A549 (cell line): ENCODE measurements around the gene KIF5C. TPM values are rescaled to one million over a fixed set of nuclear protein-coding genes. Genes with fewer than 3 reads are reported as not detected.

Source experiments
- ATAC-seq, 2 experiments: fragments of 200-7000 bp in 1 of 2; fragments of >200 bp in 1 of 2; cut with Nextera tagmentation in 1 of 2; cut with Tn5 transposase in 1 of 2; 3 replicates each; pipeline versions ENCODE4 v1.8.0 to v1.9.1; 2018 to 2020; ENCODE audit warnings: mild to moderate bottlenecking in 1 of 2, moderate library complexity in 1 of 2
- CTCF ChIA-PET: fragments of 300-600 bp; sonication (Branson Sonifier 250); formaldehyde crosslinking; extraction: SDS; loops from one replicate; lab custom pipeline; 2021; ENCODE audit warnings: antibody characterized with exemption, inconsistent platforms; lab: Yijun Ruan, JAX
- POLR2A ChIA-PET: fragments of 350-600 bp; formaldehyde crosslinking; extraction: SDS; loops from one replicate; lab custom pipeline; 2021; ENCODE audit warnings: antibody characterized with exemption, inconsistent platforms; lab: Yijun Ruan, JAX
- DNase-seq, 2 experiments: peaks; one replicate each; pipeline versions ENCODE4 v3.0.0 to v3.0.0-alpha.2; 2011 to 2016; ENCODE audit warnings: low read depth in 1 of 2, low spot score in 1 of 2
- FAIRE-seq: peaks from 2 replicates; lab custom pipeline; 2011; peaks lifted over from hg19 to GRCh38; lab: Jason Lieb, UNC
- H3K27ac ChIP-seq, 2 experiments: fragments of >200 bp; sonication (Bioruptor Twin); formaldehyde crosslinking; 3 replicates each; pipeline ENCODE4 v1.5.1; 2016 to 2017
- H3K4me1 ChIP-seq: fragments of >200 bp; sonication (Bioruptor Twin); formaldehyde crosslinking; 3 replicates; pipeline ENCODE4 v1.6.1; 2016
- H3K4me2 ChIP-seq: fragments of >200 bp; sonication (Bioruptor Twin); formaldehyde crosslinking; 3 replicates; pipeline ENCODE4 v1.6.1; 2016
- H3K4me3 ChIP-seq: fragments of >200 bp; sonication (Bioruptor Twin); formaldehyde crosslinking; 3 replicates; pipeline ENCODE4 v1.5.1; 2016
- H3K9me3 ChIP-seq: fragments of >200 bp; sonication (Bioruptor Twin); formaldehyde crosslinking; 3 replicates; pipeline ENCODE4 v1.6.1; 2016
- ATOH8 ChIP-seq: fragments of 250-450 bp; sonication (Bioruptor Pico); IDR thresholded peaks from 2 replicates; pipeline ENCODE4 v1.5.0; 2020; ENCODE audit warnings: low read depth, mild to moderate bottlenecking, moderate library complexity
- CEBPB ChIP-seq, 2 experiments: fragments of >200 bp in 1 of 2; sonication (Bioruptor Twin) in 1 of 2; formaldehyde crosslinking in 1 of 2; IDR thresholded peaks; 2 replicates each; pipeline ENCODE4 v1.6.1; 2012 to 2016
- CHD2 ChIP-seq: fragments of 150-350 bp; IDR thresholded peaks from 2 replicates; pipeline ENCODE4 v1.6.1; 2014; ENCODE audit warnings: low read length; ENCODE audit not compliant: partially characterized antibody
- CHD4 ChIP-seq: fragments of 200-600 bp; sonication (generic); IDR thresholded peaks from 2 replicates; pipeline ENCODE4 v1.6.1; 2016; ENCODE audit warnings: antibody characterized with exemption, mild to moderate bottlenecking, borderline replicate concordance
- EHF ChIP-seq: fragments of 250-450 bp; sonication (Bioruptor Pico); IDR thresholded peaks from 2 replicates; pipeline ENCODE4 v1.5.0; 2020; ENCODE audit warnings: mild to moderate bottlenecking
- EHMT2 ChIP-seq: fragments of 200-600 bp; sonication (generic); IDR thresholded peaks from 2 replicates; pipeline ENCODE4 v1.6.1; 2016; ENCODE audit warnings: antibody characterized with exemption, low read depth, mild to moderate bottlenecking, moderate library complexity
- EP300 ChIP-seq, 2 experiments: fragments of >200 bp; sonication (Bioruptor Twin); formaldehyde crosslinking; IDR thresholded peaks; 2 replicates in 1 of 2; 3 replicates in 1 of 2; pipeline ENCODE4 v1.6.1; 2016 to 2017
- FOSL2 ChIP-seq, 2 experiments: fragments of 450-650 bp in 1 of 2; fragments of >200 bp in 1 of 2; sonication (Bioruptor Twin) in 1 of 2; formaldehyde crosslinking; IDR thresholded peaks; 2 replicates each; pipeline versions ENCODE4 v1.5.0 to v1.6.1; 2016 to 2020; ENCODE audit warnings: mild to moderate bottlenecking in 1 of 2, moderate library complexity in 1 of 2
- FOXS1 ChIP-seq: fragments of 250-450 bp; sonication (Bioruptor Pico); IDR thresholded peaks from 2 replicates; pipeline ENCODE4 v1.5.0; 2020; ENCODE audit warnings: mild to moderate bottlenecking, moderate library complexity
- GATA3 ChIP-seq: IDR thresholded peaks from 2 replicates; pipeline ENCODE4 v1.6.1; 2012; ENCODE audit warnings: borderline replicate concordance
- HDAC2 ChIP-seq: fragments of 200-600 bp; sonication (generic); IDR thresholded peaks from 2 replicates; pipeline ENCODE4 v1.6.1; 2016
- HES2 ChIP-seq: fragments of >200 bp; sonication (Bioruptor Twin); formaldehyde crosslinking; IDR thresholded peaks from 2 replicates; pipeline ENCODE4 v1.6.1; 2016
- HEYL ChIP-seq: fragments of 250-450 bp; sonication (Bioruptor Pico); IDR thresholded peaks from 2 replicates; pipeline ENCODE4 v1.8.0; 2021; ENCODE audit warnings: mild to moderate bottlenecking, moderate library complexity
- HOXA7 ChIP-seq: fragments of 250-450 bp; sonication (Bioruptor Pico); IDR thresholded peaks from 2 replicates; pipeline ENCODE4 v1.5.0; 2020; ENCODE audit warnings: mild to moderate bottlenecking, moderate library complexity
- KDM5A ChIP-seq: fragments of 200-600 bp; sonication (generic); IDR thresholded peaks from 2 replicates; pipeline ENCODE4 v1.6.1; 2016; ENCODE audit warnings: antibody characterized with exemption, mild to moderate bottlenecking
- MYC ChIP-seq: IDR thresholded peaks from 2 replicates; pipeline ENCODE4 v1.6.1; 2012; ENCODE audit warnings: mild to moderate bottlenecking, inconsistent platforms, low read length, improper control_type of control experiment, borderline replicate concordance
- POLR2A ChIP-seq: IDR thresholded peaks from 2 replicates; pipeline ENCODE4 v1.6.1; 2012; ENCODE audit warnings: mild to moderate bottlenecking, low read length
- RAD21 ChIP-seq, 2 experiments: fragments of >200 bp in 1 of 2; sonication (Bioruptor Twin) in 1 of 2; formaldehyde crosslinking in 1 of 2; IDR thresholded peaks in 1 of 2; conservative IDR thresholded peaks in 1 of 2; 2 replicates in 1 of 2; 3 replicates in 1 of 2; pipeline ENCODE4 v1.6.1; 2012 to 2018; ENCODE audit warnings: inconsistent platforms in 1 of 2
- RARB ChIP-seq: fragments of 250-450 bp; sonication (Bioruptor Pico); IDR thresholded peaks from 2 replicates; pipeline ENCODE4 v1.8.0; 2021; ENCODE audit warnings: mild to moderate bottlenecking, moderate library complexity
- RCOR1 ChIP-seq: fragments of 150-350 bp; IDR thresholded peaks from 2 replicates; pipeline ENCODE4 v1.6.1; 2014; ENCODE audit warnings: antibody characterized with exemption, low read length, low read depth
- SMC3 ChIP-seq: fragments of >200 bp; sonication (Bioruptor Twin); formaldehyde crosslinking; IDR thresholded peaks from 3 replicates; pipeline ENCODE4 v1.6.1; 2018; ENCODE audit warnings: inconsistent platforms
- TP53 ChIP-seq: fragments of 250-450 bp; sonication (Bioruptor Pico); IDR thresholded peaks from 2 replicates; pipeline ENCODE4 v1.5.0; 2021; ENCODE audit warnings: mild to moderate bottlenecking, moderate library complexity
- ZSCAN20 ChIP-seq: fragments of 250-450 bp; sonication (Bioruptor Pico); IDR thresholded peaks from 2 replicates; pipeline ENCODE4 v1.8.0; 2022; ENCODE audit warnings: mild to moderate bottlenecking, moderate library complexity
- WGBS: methylation state at CpG from one replicate; pipeline ENCODE4 v1.1.6; 2017; ENCODE audit errors: missing lambda C conversion rate; 5-methylcytosine and 5-hydroxymethylcytosine counted together
- polyA plus RNA-seq, 4 experiments: library from polyadenylated mRNA; depleted of rRNA in 3 of 4; stranded (reverse); fragments of >200 nt; fragmentation: RNase III in 1 of 4; extraction: RNeasy Plus Mini Kit Qiagen cat#74134 plus additional on column Dnase treatment in 1 of 4; gene quantifications; 2 replicates in 3 of 4; 3 replicates in 1 of 4; pipeline ENCODE4 v1.2.3, GENCODE V29; 2011 to 2017
- TF ChIP-seq, protein P1 (sequence below): IDR thresholded peaks from 2 replicates; pipeline ENCODE4 v1.6.1; 2012
- TF ChIP-seq, protein P2 (sequence below): fragments of 450-650 bp; IDR thresholded peaks from 2 replicates; pipeline ENCODE4 v1.6.1; 2014; ENCODE audit warnings: antibody characterized with exemption
- TF ChIP-seq, protein P3 (sequence below): IDR thresholded peaks from 2 replicates; pipeline ENCODE4 v1.6.1; 2012
- TF ChIP-seq, protein P4 (sequence below): fragments of 250-450 bp; sonication (Bioruptor Pico); IDR thresholded peaks from 2 replicates; pipeline ENCODE4 v1.5.0; 2021; ENCODE audit warnings: mild to moderate bottlenecking, moderate library complexity, borderline replicate concordance

Gene KIF5C
- polyA plus RNA-seq, 2 of the 4 experiments (the other 2 are of a cell fraction) = 0.27 to 0.30 TPM

GRCh38 chr2:148990968-148991367 is 115.9 kb downstream of the KIF5C start:
- Histone ChIP-seq H3K4me1 (no peaks in the 10 kb centered on the region), H3K4me3 (no peak overlapping the region), H3K27ac (no peak overlapping the region), H3K9me3 (no peaks in the 10 kb centered on the region), H3K4me2 (no peak overlapping the region)
- no peak for ATAC-seq
- CTCF ChIA-PET = interaction anchor here (0.6 to 1.2 kb wide), 5 partner anchors 62 to 1001 kb away, joined by 3 to 5 read pairs (median 3); no protein-coding TSS in a partner anchor
- no peak for DNase-seq
- TF ChIP-seq CHD2 = no peak
- no peak for TF ChIP-seq GATA3
- no peak for TF ChIP-seq HOXA7 (CRISPR knock-in tag)
- TF ChIP-seq HES2 = no peak
- TF ChIP-seq EHMT2 = no peak
- FAIRE-seq = no peak
- POLR2A ChIA-PET = no interaction called here
- WGBS = 35% methylated on average over 6 of the region's 6 CpGs

- Histone ChIP-seq H3K4me2 (no peak overlapping the region), H3K27ac (no peak overlapping the region), H3K4me1 (no peaks in the 10 kb centered on the region), H3K9me3 (no peaks in the 10 kb centered on the region), H3K4me3 (no peak overlapping the region)
- TF ChIP-seq HDAC2 (no peak), ZSCAN20 (CRISPR knock-in tag) (no peak), CHD2 (no peak), MYC (no peak), RARB (CRISPR knock-in tag) (no peak), HOXA7 (CRISPR knock-in tag) (no peak), EP300 (IDR thresholded peaks at IDR 0.05) (no peak), KDM5A (no peak), HEYL (CRISPR knock-in tag) (no peak), TP53 (CRISPR knock-in tag) (no peak), RCOR1 (no peak), CEBPB (IDR thresholded peaks at IDR 0.05) (no peak), POLR2A (no peak), FOXS1 (CRISPR knock-in tag) (no peak), SMC3 (no peak), GATA3 (no peak), FOSL2 (IDR thresholded peaks at IDR 0.05) (no peak), FOSL2 (CRISPR knock-in tag; IDR thresholded peaks at IDR 0.05) (no peak)
- TF ChIP-seq, protein P1, sequence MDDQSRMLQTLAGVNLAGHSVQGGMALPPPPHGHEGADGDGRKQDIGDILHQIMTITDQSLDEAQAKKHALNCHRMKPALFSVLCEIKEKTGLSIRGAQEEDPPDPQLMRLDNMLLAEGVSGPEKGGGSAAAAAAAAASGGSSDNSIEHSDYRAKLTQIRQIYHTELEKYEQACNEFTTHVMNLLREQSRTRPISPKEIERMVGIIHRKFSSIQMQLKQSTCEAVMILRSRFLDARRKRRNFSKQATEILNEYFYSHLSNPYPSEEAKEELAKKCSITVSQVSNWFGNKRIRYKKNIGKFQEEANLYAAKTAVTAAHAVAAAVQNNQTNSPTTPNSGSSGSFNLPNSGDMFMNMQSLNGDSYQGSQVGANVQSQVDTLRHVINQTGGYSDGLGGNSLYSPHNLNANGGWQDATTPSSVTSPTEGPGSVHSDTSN = no peak
- TF ChIP-seq, protein P2, sequence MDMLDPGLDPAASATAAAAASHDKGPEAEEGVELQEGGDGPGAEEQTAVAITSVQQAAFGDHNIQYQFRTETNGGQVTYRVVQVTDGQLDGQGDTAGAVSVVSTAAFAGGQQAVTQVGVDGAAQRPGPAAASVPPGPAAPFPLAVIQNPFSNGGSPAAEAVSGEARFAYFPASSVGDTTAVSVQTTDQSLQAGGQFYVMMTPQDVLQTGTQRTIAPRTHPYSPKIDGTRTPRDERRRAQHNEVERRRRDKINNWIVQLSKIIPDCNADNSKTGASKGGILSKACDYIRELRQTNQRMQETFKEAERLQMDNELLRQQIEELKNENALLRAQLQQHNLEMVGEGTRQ = no peak
- TF ChIP-seq, protein P3, sequence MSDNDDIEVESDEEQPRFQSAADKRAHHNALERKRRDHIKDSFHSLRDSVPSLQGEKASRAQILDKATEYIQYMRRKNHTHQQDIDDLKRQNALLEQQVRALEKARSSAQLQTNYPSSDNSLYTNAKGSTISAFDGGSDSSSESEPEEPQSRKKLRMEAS = no peak
- no peak for FAIRE-seq
- CTCF ChIA-PET = interaction anchor here (1.2 kb wide), 1 partner anchor 25 kb away, joined by 5 read pairs; no protein-coding TSS in a partner anchor
- no peak for DNase-seq
- no peak for ATAC-seq
- POLR2A ChIA-PET = no interaction called here
These were observed 117.4 kb downstream of the KIF5C start for GRCh38 chr2:148992448-148992847.

DNA sequence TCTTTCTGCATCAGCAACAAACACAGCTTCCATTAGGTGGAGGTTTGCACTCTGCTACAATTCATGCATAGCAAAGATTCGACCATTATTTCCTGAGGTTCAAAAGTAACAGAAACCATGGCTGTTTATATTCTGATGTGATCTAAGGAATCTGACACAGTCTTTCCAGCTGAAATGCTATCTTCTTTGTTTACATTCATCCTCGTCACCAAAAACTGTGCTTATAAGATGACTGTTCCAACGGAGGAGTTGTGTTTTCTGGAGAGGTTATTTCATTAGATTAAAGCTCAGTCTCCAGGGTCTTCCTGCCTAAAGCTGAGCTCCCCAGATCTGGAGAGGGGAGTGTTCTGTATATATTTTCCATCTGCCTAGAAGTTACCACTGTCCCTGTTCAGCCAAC is 118.3 kb downstream of the KIF5C start:
- H3K4me1 ChIP-seq = no peaks in the 10 kb centered on the region
- no peak overlapping the region for H3K4me3 ChIP-seq
- POLR2A ChIA-PET = no interaction called here
- ATAC-seq (no peak), DNase-seq (no peak), FAIRE-seq (no peak)
- CTCF ChIA-PET = interaction anchor here (1.0 to 1.3 kb wide), 4 partner anchors 17 to 568 kb away, joined by 4 to 5 read pairs (median 4); no protein-coding TSS in a partner anchor
- no peaks in the 10 kb centered on the region for H3K9me3 ChIP-seq
- no peak overlapping the region for H3K4me2 ChIP-seq
- no peak overlapping the region for H3K27ac ChIP-seq
- 35% methylated on average over 3 of the region's 3 CpGs for WGBS
- TF ChIP-seq, protein P4, sequence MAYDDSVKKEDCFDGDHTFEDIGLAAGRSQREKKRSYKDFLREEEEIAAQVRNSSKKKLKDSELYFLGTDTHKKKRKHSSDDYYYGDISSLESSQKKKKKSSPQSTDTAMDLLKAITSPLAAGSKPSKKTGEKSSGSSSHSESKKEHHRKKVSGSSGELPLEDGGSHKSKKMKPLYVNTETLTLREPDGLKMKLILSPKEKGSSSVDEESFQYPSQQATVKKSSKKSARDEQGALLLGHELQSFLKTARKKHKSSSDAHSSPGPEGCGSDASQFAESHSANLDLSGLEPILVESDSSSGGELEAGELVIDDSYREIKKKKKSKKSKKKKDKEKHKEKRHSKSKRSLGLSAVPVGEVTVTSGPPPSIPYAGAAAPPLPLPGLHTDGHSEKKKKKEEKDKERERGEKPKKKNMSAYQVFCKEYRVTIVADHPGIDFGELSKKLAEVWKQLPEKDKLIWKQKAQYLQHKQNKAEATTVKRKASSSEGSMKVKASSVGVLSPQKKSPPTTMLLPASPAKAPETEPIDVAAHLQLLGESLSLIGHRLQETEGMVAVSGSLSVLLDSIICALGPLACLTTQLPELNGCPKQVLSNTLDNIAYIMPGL (CRISPR knock-in tag) = no peak
- no peak for TF ChIP-seq HOXA7 (CRISPR knock-in tag)
- no peak for TF ChIP-seq ATOH8
- no peak for TF ChIP-seq CHD4
- TF ChIP-seq FOXS1 (CRISPR knock-in tag) = no peak
- TF ChIP-seq RAD21 (conservative IDR thresholded peaks at IDR 0.05 in 1 of 2, IDR thresholded peaks at IDR 0.05 in 1 of 2) = no peak
- TF ChIP-seq ZSCAN20 (CRISPR knock-in tag) = no peak
- TF ChIP-seq, protein P2 = no peak
- no peak for TF ChIP-seq EHF (CRISPR knock-in tag)
